ENCODE results near the gene CEACAM16. TPM values are rescaled to one million over a fixed set of nuclear protein-coding genes. Genes with fewer than 3 reads are reported as not detected.

The CEACAM16 gene
- total RNA-seq, 1 experiment from 2014 or later, result not detected

DNA sequence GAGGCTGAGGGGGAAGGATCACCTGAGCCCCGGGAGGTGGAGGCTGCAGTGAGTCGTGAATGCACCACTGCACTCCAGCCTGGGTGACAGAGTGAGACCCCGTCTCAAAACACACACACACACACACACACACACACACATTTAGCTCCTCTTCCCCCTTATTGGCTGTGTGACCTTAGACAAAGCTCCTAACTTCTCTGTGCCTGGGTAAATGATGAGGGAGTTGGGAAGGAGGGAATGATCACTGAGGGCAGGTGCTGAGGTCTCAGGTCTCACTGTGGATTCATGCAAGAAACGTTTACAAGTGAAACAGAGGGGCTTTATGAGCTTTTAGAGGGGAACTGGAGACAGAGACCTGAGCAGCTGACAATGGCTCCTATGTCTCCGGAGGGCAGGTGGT is 32.7 kb downstream of the CEACAM16 start:
- no peaks in the 10 kb centered on the region for H3K27me3 ChIP-seq (ENCODE audit: low read length)

DNA sequence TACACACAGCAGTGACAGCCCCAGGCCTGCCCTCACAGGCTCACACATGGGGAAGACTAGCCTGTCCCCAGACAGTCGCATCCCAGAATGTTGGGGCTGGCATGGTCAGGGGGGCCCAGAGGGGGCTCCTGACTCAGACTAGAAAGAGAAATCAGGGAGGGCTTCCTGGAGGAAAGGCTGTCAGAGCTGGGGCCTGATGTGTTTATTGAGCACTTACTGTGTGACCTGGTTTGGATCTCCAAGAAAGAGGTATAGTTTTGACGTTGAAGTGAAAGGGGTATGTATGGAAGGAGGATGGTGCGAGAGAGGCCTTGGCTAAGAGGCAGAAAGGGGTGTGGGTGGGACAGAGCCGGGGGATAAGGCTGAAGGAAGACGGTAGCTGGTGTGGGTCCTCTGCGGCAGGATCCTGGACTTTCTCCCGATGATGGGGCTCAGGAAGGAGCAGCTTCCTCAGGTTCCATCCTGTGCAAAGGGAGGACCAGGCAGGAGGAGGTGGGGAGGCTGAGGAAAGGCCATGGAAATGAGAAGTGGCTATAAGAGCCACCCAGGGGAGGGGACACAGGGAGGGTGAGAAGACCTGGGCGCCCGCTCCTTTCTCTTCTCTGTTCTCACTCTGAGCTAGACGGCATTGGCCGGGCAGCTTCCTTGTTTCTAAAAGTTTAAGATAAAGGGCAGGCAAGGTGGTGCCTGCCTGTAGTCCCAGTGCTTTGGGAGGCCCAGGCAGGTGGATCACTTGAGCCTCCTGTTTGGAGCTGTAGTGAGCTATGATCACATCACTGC is 33.5 kb downstream of the CEACAM16 start:
- Histone ChIP-seq H3K27me3 (ENCODE audit: low read length) (no peaks in the 10 kb centered on the region), H3K9ac (ENCODE audit: low read length) (no peak overlapping the region), H3K4me3 (ENCODE audit: low read length) (no peak overlapping the region), H2AFZ (ENCODE audit: low read length) (no peak overlapping the region), H3F3A (ENCODE audit: low read length, unreplicated experiment) (no peaks in the 10 kb centered on the region), H3K4me2 (ENCODE audit: low read length) (no peak overlapping the region), H3K79me2 (ENCODE audit: low read length) (no peaks in the 10 kb centered on the region), H3K4me1 (ENCODE audit: insufficient read depth, low read length) (peaks cover 9% of the 10 kb centered on the region; the same call in 1 of the 2 replicates), H3K9me3 (ENCODE audit: low read length) (no peaks in the 10 kb centered on the region), H4K20me1 (ENCODE audit: low read length) (no peaks in the 10 kb centered on the region), H3K36me3 (ENCODE audit: low read depth, low read length) (no peaks in the 10 kb centered on the region), H3K27ac (ENCODE audit: low read length) (no peak overlapping the region), H3K9me2 (replicated peaks; ENCODE audit: low read length) (no peaks in the 10 kb centered on the region)
- intact Hi-C loops (cut with micrococcal nuclease), result no loop called here
- BruUV-seq (replicated peaks), result no TSS peak
- ATAC-seq, result no peak
- TF ChIP-seq EZH2phosphoT487 (IDR thresholded peaks at IDR 0.05; ENCODE audit: borderline replicate concordance, low read length) (no peak), EZH2 (IDR thresholded peaks at IDR 0.05; ENCODE audit: low read length, unreplicated experiment) (no peak)
- TF ChIP-seq, protein P1, sequence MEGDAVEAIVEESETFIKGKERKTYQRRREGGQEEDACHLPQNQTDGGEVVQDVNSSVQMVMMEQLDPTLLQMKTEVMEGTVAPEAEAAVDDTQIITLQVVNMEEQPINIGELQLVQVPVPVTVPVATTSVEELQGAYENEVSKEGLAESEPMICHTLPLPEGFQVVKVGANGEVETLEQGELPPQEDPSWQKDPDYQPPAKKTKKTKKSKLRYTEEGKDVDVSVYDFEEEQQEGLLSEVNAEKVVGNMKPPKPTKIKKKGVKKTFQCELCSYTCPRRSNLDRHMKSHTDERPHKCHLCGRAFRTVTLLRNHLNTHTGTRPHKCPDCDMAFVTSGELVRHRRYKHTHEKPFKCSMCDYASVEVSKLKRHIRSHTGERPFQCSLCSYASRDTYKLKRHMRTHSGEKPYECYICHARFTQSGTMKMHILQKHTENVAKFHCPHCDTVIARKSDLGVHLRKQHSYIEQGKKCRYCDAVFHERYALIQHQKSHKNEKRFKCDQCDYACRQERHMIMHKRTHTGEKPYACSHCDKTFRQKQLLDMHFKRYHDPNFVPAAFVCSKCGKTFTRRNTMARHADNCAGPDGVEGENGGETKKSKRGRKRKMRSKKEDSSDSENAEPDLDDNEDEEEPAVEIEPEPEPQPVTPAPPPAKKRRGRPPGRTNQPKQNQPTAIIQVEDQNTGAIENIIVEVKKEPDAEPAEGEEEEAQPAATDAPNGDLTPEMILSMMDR (conservative IDR thresholded peaks at IDR 0.05; ENCODE audit: low read depth, low read length), result no peak
- ChIA-PET POLR2A (ENCODE audit: unreplicated experiment) (no interaction called here), CTCF (interaction anchor here (0.6 kb wide), 1 partner anchor 40 kb away, joined by 6 read pairs; no protein-coding TSS in a partner anchor)
- DNase-seq, result no peak

More for the DNA sequence above, 32.7 kb downstream of the CEACAM16 start:
- Histone ChIP-seq H3K27ac (ENCODE audit: low read length) (no peak overlapping the region), H3K4me1 (ENCODE audit: insufficient read depth, low read length) (peaks cover 9% of the 10 kb centered on the region; the same call in 1 of the 2 replicates), H3K4me3 (ENCODE audit: low read length) (no peak overlapping the region), H3F3A (ENCODE audit: low read length, unreplicated experiment) (no peaks in the 10 kb centered on the region), H3K79me2 (ENCODE audit: low read length) (no peaks in the 10 kb centered on the region), H3K9ac (ENCODE audit: low read length) (no peak overlapping the region), H3K4me2 (ENCODE audit: low read length) (no peak overlapping the region), H2AFZ (ENCODE audit: low read length) (no peak overlapping the region), H3K9me3 (ENCODE audit: low read length) (no peaks in the 10 kb centered on the region), H3K36me3 (ENCODE audit: low read depth, low read length) (no peaks in the 10 kb centered on the region), H3K9me2 (replicated peaks; ENCODE audit: low read length) (no peaks in the 10 kb centered on the region), H4K20me1 (ENCODE audit: low read length) (no peaks in the 10 kb centered on the region)
- BruUV-seq (replicated peaks), result no TSS peak
- no peak for DNase-seq
- TF ChIP-seq EZH2phosphoT487 (IDR thresholded peaks at IDR 0.05; ENCODE audit: borderline replicate concordance, low read length) (no peak), EZH2 (IDR thresholded peaks at IDR 0.05; ENCODE audit: low read length, unreplicated experiment) (no peak)
- TF ChIP-seq, protein P1 (conservative IDR thresholded peaks at IDR 0.05; ENCODE audit: low read depth, low read length), result no peak
- POLR2A ChIA-PET (ENCODE audit: unreplicated experiment), result no interaction called here
- intact Hi-C loops (cut with micrococcal nuclease), result no loop called here
- ATAC-seq, result no peak
- CTCF ChIA-PET, result interaction anchor here (0.6 kb wide), 1 partner anchor 41 kb away, joined by 6 read pairs; no protein-coding TSS in a partner anchor

DNA sequence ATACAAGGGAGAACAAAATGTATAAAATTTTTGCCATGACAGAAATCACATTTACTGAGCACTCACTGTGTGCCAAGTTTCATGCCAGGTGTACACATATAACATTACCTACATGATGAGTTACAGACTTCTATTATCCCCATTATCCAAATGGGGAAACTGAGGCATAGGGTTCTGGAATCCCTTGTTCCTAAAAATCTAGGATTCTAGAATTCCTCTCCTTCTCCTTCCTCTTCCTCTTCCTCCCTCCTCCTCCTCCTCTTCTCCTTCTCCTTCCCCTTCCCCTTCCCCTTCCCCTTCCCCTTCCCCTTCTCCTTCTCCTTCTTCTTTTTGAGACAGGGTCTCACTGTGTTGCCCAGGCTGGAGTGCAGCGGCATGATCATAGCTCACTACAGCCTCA is 35.4 kb downstream of the CEACAM16 start:
- H3F3A ChIP-seq (ENCODE audit: low read length, unreplicated experiment), result no peaks in the 10 kb centered on the region
- H2AFZ ChIP-seq (ENCODE audit: low read length), result no peak overlapping the region
- ChIA-PET POLR2A (ENCODE audit: unreplicated experiment) (no interaction called here), CTCF (no interaction called here)
- ATAC-seq (no peak), DNase-seq (no peak)
- no peaks in the 10 kb centered on the region for H3K79me2 ChIP-seq (ENCODE audit: low read length)
- BruUV-seq (replicated peaks), result no TSS peak
- no peak for TF ChIP-seq EZH2 (IDR thresholded peaks at IDR 0.05; ENCODE audit: low read length, unreplicated experiment)
- TF ChIP-seq, protein P1 (conservative IDR thresholded peaks at IDR 0.05; ENCODE audit: low read depth, low read length), result no peak
- TF ChIP-seq EZH2phosphoT487 (IDR thresholded peaks at IDR 0.05; ENCODE audit: borderline replicate concordance, low read length), result no peak
- intact Hi-C loops (cut with micrococcal nuclease), result no loop called here
- H4K20me1 ChIP-seq (ENCODE audit: low read length), result no peaks in the 10 kb centered on the region
- H3K4me2 ChIP-seq (ENCODE audit: low read length), result no peak overlapping the region
- no peak overlapping the region for H3K9ac ChIP-seq (ENCODE audit: low read length)
- no peaks in the 10 kb centered on the region for H3K27me3 ChIP-seq (ENCODE audit: low read length)
- no peaks in the 10 kb centered on the region for H3K36me3 ChIP-seq (ENCODE audit: low read depth, low read length)
- H3K4me1 ChIP-seq (ENCODE audit: insufficient read depth, low read length), result peaks cover 14% of the 10 kb centered on the region; the same call in 1 of the 2 replicates
- no peaks in the 10 kb centered on the region for H3K9me2 ChIP-seq (replicated peaks; ENCODE audit: low read length)
- H3K27ac ChIP-seq (ENCODE audit: low read length), result peak overlapping the region; percentile 53
- no peaks in the 10 kb centered on the region for H3K9me3 ChIP-seq (ENCODE audit: low read length)
- no peak overlapping the region for H3K4me3 ChIP-seq (ENCODE audit: low read length)

All from PC-3 (cell line).